ENCODE data around the gene DDAH2.

The DDAH2 gene, protein sequence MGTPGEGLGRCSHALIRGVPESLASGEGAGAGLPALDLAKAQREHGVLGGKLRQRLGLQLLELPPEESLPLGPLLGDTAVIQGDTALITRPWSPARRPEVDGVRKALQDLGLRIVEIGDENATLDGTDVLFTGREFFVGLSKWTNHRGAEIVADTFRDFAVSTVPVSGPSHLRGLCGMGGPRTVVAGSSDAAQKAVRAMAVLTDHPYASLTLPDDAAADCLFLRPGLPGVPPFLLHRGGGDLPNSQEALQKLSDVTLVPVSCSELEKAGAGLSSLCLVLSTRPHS

DNA sequence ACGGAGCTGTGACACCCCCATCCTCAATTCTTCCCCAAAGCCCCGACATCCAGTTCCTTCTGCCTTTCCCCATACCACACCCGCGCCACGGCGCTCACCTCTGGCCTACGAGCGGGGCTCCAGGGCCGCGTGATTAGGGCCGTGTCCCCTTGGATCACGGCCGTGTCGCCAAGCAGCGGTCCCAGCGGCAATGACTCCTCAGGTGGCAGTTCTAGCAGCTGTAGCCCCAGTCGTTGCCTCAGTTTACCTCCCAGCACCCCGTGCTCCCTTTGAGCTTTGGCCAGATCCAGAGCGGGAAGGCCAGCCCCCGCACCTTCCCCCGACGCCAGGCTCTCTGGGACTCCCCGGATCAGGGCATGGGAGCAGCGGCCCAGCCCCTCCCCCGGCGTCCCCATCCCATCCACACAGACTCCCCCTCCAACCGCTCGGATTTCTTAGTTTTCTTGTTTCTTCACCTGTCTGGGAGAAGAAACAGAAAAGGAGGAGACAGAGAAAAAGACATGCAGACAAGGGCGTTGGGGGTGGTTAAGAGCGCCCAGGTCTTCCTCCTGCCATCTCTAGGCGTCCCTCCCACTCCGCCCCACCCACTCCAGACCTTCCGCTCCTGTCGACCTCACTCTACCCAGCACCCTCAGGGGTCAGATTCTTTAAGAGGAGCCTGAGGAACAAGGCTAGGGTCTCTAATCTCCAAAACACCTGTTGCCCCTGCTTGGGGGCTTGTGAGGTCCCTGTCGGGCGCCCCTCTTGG, at the start of gene DDAH2:
Gene DDAH2 (minus strand): TSS at position 533 of the 748 bp plus-strand sequence. CDS start 138 bp downstream, at position 395.
- no peak for DNase-seq

DNA sequence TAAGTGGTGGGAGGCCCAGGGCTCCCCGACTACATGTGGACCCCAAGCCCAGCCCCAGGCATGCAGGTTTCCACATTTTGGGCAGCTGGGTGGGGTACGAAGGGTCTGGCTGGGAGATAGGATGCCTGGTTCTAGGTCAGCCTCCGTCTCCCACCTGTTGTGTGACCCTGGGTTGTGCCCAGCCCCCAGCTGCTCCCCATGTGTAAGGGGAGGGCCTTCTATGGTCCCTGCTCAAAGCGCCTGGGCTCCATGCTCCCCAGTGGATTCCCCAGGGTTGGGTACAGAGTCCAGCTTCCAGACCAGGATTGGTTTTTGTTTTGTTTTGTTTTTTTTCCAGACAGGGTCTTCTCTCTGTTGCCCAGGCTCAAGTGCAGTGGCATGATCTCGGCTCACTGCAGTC, 49.1 kb upstream of the DDAH2 start:
- no peak for DNase-seq

DNA sequence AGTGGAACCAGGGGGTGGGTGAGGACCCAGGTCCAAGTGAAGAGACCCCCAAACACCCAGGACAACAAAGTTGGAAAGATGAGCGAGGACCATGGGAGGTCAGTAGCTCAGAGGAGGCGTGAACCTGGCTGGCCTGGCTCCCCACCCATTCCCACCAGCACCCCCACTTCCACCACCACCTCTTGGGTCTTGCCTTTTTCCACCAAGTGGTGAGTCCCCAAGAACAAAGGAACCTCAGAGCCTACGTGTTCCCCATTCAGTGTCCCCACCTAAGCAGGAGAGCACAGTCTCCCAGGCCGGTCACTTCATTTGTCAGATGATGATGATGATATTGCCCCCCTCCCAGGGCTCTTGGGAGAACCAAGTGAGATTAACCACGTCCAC, 48.6 kb upstream of the DDAH2 start:
- no peak for DNase-seq

DNA sequence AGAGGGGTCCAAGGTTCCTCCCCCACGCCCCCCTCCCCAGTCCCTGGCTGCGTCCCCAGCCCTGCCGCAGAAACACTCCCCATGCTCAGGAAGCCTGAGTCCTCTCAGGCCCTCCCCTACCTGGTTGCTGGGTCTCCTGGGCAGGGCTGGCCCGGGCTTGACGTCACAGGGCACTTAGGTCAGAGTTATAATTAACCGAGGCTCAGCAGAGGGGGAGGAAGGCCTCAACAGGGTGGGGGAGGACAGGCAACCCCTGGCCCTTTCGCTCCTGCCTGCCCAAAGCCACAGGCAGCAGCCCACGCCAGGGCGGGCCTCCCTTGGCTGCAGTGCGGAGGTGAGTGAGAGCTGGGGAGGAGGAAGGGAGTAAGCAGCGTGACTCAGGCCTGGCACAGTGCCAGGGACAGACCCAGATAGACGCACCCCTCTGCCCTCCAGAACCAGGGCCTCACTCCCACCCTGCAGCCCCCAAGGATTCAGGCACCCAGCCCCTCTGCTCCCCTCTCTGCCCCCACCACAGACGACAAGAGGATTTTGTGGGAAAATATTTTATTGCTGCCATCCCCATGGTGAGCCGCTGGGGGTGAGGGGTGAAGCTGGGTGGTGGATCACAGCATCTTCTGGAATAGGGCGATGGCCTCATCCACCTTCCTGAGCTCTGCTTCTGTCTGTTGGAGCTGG, 48.0 kb upstream of the DDAH2 start, which contains the start of gene VWA7:
Gene VWA7 (minus strand): TSS at position 340 of the 678 bp plus-strand sequence. CDS start 549 bp downstream, outside the sequence.
- DNase-seq, result no peak

DNA sequence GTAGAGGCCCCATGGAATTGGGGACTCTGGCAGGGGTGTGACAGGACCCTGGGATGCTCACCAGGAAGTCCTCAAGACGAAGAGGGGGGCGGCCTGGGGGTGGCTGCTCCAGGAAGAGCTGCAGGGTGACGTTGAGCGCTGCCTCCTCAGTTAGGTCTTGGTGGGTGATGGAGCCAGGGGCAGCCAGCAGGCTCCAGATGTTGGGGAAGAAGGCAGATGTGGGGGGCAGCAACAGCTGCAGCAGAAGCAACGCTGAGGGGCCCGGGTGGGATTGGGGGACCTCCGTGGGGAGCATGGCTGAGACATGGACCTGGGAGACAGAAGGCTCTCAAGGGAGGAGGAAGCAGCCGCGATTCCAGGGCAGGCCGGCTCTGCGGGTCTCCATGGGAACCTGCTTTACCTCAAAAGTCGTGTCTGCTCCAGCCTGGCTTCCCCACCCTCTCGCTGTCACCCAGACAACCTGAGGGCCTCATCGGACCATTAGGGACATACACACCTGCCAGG, 47.4 kb upstream of the DDAH2 start:
- no peak for DNase-seq

DNA sequence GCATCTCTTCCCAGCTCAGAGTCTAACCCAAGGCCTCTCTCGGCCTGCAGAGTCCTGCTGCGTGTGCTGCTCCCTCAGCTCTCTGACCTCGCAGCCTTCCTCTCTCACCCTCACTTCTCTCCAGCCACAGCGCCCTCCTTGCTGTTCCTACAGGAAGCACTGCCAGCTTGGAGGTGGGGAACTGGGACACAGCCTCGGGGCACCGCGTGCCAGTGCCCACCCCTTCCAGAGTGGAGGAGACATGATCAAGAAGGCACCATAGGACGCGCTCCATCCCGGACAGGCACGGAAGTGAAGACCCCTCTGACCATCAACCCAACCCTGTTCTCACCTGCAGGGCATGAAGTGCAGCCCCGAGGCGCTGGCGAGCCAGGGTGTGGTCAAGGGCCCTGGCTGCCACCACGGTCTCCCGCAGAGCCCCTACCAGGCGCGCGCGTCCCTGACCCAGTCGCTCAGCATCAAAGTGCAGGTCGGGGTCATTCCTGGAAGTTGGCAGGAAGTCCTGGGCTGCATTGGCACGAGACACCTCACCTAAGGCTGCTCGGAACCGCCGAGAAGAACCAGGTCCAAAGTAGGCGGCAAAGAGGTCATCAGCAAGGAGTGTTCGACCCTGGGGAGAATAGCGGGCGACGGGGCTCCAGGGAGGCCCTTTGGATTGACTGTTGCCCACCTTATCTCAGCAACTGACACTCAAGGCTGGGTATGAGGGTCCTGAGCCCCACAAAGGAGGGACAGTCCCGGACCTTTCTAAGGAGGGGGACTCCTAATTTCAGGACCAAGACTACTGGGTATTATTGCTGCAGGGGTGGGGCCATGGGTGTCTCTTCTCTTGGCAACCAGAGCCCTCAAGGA, 46.8 kb upstream of the DDAH2 start:
- no peak for DNase-seq

DNA sequence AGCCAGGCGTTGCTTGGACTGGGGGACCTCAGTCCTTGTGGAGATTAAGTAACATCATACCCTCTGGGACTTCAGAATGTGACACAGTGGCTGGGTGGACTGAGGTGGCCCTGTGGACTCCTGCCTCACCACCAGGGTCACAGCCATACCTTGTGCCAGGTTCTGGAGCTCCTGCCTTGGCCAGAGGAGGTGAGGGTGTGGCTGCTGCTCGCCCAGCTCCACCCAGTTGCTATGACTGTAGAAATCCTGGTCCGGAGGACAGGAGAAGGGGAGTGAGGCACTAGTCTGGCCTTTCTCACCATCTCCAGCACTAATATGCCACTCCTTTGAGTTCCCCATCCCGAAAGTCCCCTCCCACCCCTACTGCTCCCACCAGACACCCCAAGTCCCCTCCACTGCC, 46.1 kb upstream of the DDAH2 start:
- no peak for DNase-seq

DNA sequence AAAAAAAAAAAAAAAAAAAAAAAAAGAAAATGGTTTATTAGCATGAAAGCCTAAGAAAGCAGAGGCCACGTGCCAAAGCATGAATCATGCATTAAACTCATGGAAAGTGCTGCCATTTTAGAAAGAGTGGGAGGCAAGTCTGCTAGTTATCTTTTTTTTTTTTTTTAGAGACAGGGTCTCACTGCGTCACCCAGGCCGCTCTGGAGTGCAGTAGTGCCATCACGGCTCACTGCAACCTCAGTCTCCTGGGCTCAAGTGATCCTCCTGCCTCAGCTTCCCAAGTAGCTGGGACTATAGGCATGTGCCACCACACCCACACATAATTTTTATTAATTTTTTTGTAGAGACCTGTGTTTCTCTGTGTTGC, 42.9 kb upstream of the DDAH2 start:
- DNase-seq, result no peak

DNA sequence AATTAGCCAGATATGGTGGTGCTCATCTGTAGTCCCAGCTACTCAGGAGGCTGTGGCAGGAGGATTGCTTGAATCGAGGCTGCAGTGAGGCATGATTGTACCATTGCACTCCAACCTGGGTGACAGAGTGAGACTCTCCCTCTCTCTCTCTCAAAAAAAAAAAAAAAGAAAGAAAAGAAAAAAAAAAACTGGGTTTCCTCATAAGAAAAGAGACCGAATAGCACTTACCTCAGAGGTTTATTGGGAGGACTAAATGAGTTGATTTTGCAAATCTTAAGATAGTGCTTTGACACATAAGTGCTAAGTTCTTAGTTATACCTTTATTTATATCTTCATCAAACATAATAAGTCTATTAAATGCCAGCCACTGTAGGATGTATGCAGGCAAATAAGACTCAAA, 41.8 kb upstream of the DDAH2 start:
- no peak for DNase-seq

DNA sequence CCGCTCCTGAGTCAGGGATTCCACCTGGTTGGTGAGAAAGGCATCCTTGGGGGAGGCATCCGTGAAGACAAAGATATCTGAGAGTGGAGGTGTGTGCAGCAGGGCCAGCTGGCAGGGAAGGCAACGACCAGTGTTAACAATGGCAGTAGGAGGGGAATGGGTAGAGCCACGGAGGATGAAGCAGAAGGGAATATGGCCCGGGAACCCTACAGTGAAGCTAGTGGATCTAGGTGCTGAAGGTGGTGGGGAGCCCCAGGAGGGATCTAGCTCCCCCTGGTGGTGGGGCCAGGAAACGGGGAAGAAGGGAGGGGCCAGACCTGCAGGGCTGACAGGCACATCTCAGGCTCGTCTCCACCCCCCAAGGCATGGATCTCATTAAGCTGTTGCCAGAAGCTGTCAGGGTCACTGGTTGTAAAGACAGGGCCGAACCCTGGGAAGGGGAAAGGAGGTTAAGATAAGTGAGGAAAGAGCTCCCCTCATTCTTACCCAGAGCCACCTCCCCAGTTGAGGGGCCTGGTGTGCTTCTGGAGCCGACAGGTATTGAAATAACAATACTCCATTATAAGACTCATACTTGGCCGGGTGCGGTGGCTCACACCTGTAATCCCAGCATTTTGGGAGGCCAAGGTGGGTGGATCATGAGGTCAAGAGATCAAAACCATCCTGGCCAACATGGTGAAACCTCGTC, 40.7 kb upstream of the DDAH2 start:
- DNase-seq, result no peak

DNA sequence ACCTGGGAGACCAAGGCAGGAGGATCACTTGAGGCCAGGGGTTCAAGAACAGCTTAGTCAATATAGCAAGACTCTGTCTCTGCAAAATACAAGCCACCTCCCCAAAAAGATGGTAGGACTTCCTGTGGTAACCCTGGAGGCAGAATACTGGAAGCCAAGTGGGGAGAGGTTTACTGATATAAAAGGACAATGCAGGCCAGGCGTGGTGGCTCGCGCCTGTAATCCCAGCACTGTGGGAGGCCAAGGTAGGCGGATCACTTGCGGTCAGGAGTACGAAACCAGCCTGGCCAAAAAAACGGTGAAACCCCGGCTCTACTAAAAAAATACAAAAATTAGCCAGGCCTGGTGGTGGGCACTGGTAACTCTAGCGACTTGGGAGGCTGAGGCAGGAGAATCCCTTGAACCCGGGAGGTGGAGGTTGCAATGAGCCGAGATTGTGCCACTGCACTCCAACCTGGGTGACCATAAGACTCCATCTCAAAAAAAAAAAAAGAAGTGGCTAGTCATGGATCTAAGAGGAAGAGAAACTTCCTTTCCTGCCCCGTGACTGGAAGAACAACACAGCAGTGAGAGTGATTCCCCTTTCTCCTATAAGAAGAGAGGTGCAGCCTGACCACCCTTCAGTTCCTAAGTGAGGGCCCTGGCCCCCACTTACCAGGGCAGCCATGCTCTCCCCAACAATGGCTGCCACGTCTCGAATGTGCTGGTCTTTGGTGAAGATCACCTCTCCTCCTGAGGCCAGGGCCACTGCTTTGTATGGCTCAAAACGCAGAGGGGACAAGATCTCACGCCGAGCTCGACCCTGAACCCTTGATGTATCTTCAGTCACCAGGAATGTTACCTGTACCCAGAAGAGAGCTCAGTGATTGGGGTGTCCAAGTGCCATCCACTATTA, 39.5 kb upstream of the DDAH2 start:
- peak; percentile 5 for DNase-seq

DNA sequence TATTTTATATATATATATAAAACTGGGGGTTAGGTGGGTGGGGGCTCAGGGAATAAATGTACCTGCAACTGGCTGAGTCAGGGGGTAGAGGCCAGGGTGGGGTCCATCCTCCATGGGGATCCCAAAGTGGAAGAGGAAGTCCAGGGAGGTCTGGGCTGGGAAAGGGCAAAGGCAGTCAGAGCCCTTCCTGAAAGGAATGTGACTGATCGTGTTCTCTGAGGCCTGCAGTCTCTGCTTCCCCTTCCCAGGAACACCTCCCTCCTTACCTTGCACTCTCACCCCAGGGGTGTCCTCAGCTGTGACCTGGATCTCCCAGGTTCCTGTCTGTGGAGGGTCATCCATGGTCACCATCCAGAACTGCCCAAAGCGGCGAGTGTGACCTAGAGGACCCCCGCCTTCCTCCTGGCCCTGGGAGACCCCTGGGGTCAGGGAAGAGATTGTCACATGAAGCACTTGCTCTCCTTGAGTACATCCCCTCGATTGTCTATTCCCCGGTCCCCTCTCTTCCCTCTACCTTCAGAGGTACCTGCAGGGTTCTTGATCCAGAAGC, 38.1 kb upstream of the DDAH2 start:
- DNase-seq, result no peak

DNA sequence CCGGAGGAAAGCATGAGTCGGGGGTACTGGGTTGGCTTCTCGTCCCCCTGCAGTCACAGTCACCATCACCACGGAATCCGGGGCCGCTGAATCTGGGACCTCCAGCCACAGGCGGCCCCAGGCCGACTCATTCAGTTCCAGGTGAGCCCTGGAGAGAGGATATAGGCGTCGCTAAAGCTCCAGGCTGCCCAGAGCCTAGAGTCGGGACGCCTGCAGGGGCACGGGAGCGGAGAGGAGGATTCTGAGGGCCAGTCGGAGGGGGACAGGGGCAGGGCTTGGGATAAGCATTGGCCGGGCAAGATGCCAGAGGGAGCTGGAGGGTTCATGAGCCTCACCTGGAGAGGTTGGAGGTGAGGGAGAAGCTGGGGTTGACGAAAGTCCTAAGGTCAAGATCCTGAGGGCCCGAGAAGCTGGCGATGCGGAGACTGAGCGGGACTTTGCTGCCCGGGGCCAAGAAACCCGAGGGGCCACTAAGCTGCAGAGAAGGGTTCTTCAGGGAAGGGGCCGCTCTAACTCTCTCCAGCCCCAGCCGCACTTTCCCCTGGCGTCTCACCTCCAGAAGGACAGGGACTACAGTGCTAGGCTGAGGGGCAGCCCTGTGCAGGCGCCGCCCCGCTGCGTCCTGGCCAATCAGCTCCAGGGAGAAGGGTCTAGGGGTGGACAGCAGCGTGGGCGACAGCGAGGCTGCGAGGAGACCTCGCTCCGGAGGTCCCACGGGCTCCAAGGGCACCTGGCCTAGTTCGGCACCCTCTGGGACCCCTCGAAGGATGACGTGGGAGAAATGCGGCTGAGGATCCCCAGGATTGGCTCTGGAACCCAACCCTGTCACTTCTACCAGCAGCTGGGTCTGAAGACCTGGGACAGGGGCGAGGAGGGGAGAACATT, 37.1 kb upstream of the DDAH2 start:
- no peak for DNase-seq

DNA sequence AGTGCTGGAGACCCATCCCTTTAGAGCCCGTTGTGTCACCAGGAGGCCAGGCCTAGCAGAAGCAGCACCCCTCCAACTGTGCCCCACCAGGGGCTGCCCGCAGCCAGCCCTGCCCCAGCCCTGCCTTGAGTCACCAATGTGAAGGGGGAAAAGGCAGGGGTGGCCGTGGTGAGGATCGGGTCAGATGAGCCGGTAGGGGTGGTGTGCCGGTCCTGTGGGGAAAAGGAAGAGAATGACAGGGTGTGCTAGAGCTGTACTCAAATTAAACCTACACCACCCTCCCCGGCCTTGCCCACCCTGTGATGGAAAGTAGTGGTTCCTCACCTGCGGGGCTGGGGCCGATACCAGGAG, 36.4 kb upstream of the DDAH2 start:
- no peak for DNase-seq

DNA sequence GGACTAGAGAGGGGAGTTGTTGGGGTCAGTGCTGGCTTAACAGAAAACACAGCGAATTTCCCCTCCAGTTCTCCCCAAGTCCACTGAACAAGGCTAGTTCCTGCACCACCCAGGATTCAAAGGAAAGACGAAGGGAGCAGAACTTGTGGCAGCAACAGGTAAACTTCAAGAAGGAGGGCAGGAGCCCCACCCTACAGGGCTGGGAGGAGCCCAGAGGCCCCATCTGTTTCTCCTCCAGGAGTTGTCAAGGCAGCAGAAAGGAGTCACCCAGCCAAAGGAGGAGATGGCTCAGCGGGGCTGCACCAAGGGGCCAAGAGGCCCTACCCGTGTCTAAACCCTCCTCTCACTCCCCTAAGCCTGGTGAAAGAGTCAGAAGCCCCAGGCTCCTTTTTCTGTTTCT, 35.1 kb upstream of the DDAH2 start:
- DNase-seq, result no peak

DNA sequence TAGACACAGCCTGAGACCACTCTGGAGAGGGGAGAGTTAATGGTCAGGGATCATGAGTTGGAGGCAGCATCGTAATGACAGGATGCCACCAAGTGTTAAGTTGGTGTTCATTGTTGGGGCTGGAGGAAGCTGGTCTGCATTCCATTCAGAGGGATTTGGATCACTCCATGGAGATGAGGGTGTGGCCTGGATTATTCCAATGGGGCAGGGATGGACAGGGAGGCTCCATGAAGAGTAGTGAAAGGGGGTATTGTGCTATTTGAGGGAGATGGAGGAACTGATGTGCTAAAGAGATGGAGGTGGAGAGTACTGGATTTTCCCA, 34.5 kb upstream of the DDAH2 start:
- peak; percentile 28 for DNase-seq

DNA sequence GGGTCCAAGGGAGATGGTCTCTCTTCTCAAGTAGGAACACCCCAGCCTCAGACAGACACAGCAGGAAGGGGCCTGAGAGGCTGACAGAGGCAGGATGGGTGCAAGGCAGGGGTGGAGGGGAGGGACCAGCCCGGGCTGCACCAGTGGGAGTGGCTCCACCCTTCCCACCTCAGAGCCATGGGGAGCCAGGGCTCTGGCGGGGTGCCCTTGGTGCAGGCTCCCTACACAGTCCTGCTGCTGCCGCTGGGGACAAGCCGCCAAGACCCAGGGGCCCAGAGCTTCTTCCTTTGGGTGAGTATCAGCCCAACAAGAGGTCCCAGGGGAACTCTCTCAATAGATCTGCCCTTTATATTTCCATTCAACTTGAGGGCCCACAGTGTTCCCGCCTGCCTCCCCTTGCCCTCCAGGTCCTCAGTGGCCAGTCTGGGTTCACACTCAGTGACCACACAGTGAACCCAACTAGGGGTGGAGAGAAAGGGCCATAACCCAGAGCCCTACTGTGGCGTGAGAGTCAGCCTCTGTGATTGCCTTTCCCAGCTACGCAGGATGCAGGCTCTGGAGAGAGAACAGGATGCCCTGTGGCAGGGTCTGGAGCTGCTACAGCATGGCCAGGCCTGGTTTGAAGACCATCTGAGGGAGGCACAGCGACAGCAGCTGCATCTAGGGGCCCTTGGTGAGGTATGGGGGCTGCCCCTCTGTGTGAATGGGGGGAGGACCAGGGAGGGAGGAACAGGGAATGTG, 33.9 kb upstream of the DDAH2 start:
- no peak for DNase-seq

DNA sequence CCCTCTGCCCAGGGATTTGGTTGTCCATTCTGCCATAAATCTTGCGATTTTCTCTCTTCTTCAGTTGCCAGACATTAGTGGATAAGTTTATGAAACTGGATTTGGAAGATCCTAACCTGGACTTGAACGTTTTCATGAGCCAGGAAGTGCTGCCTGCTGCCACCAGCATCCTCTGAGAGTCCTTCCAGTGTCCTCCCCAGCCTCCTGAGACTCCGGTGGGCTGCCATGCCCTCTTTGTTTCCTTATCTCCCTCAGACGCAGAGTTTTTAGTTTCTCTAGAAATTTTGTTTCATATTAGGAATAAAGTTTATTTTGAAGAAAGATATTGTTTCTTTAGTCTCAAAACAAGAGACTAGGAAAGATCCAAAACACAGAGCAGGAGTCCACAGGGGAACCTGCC, 33.3 kb upstream of the DDAH2 start, which contains the start of gene SAPCD1:
Gene SAPCD1 (plus strand): TSS at position 301 of the 400 bp plus-strand sequence. CDS start 399 bp downstream, outside the sequence.
- no peak for DNase-seq

DNA sequence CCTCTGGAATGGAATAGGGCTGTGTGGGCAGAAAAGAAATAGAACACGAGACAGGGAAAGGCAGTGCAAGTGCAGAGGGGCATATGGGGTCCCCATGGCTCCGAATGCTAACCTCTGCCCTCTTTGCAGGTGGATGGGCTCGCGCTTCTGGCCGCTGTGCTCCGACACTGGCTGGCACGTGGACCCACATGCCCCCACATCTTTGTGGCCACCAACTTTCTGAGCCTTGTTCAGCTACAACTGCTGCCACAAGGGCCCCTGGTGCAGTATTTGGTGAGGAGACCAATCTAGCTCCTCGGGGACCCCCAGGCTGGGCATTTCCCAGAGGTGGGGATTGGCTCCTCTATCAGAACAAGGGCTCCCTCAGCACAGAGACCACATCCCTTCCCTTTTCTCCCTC, 32.2 kb upstream of the DDAH2 start:
- no peak for DNase-seq
